ENCODE data around the gene CCDC57.

CCDC57 gene

GRCh38 chr17:82235056-82235774, 22.6 kb upstream of the CCDC57 start:
- DNase-seq, result no peak

- DNase-seq, result peak; percentile 64
Measured at GRCh38 chr17:82234211-82235055, 21.8 kb upstream of the CCDC57 start.

GRCh38 chr17:82232876-82233785, 20.5 kb upstream of the CCDC57 start:
- DNase-seq, result no peak

- peak; percentile 63 for DNase-seq
Measured at GRCh38 chr17:82232322-82232820, 19.7 kb upstream of the CCDC57 start.

GRCh38 chr17:82231562-82232321, 19.1 kb upstream of the CCDC57 start:
- DNase-seq, result peak; percentile 72

GRCh38 chr17:82231312-82231561, 18.6 kb upstream of the CCDC57 start:
- no peak for DNase-seq

GRCh38 chr17:82230609-82231311, 18.1 kb upstream of the CCDC57 start:
- DNase-seq, result peak; percentile 82

- DNase-seq, result peak; percentile 63
Measured at GRCh38 chr17:82229698-82230608, 17.3 kb upstream of the CCDC57 start.

GRCh38 chr17:82228842-82229697, 16.4 kb upstream of the CCDC57 start, which contains the start of gene SLC16A3:
Gene SLC16A3, plus strand, starts transcription at chr17:82229042. Its CDS starts 6,967 bp downstream, at chr17:82236009.
- DNase-seq, result peak; percentile 88

- DNase-seq, result peak; percentile 85
Measured at GRCh38 chr17:82228278-82228841, 15.7 kb upstream of the CCDC57 start.

- DNase-seq, result no peak
Measured at GRCh38 chr17:82227629-82228277, 15.1 kb upstream of the CCDC57 start.

GRCh38 chr17:82226809-82227628, 14.4 kb upstream of the CCDC57 start:
- DNase-seq, result no peak

GRCh38 chr17:82226146-82226808, 13.6 kb upstream of the CCDC57 start:
- DNase-seq, result no peak

GRCh38 chr17:82225368-82226029, 12.9 kb upstream of the CCDC57 start:
- DNase-seq, result no peak

- no peak for DNase-seq
Measured at GRCh38 chr17:82224666-82225065, 12.0 kb upstream of the CCDC57 start.

GRCh38 chr17:82223517-82223916, 10.9 kb upstream of the CCDC57 start:
- DNase-seq, result no peak

GRCh38 chr17:82222816-82223215, 10.2 kb upstream of the CCDC57 start:
- DNase-seq, result no peak
